ENCODE data around the gene TM7SF3. TPM values are rescaled to one million over a fixed set of nuclear protein-coding genes. Genes with fewer than 3 reads are reported as not detected.
A peak's percentile ranks its signal among the peaks of the same experiment; 100 is the strongest.
"Not testable (repeated sequence)": the region's sequence is repeated elsewhere in the genome, so short reads cannot be mapped to it uniquely, and the experiment has no call there.

The TM7SF3 gene
- polyA plus RNA-seq, 3 donors = 66.8 to 79.9 (median 76.0) TPM

GRCh38 chr12:27025116-27025515 lies 10.9 kb upstream of the TM7SF3 start:
- DNase-seq (ENCODE audit: extremely low read depth in 1 of 11, low read depth in 9 of 11, low spot score in 4 of 11) = no peak

GRCh38 chr12:27024291-27024690 lies 10.1 kb upstream of the TM7SF3 start:
- no peak for DNase-seq (ENCODE audit: extremely low read depth in 1 of 11, low read depth in 9 of 11, low spot score in 4 of 11)

- DNase-seq (ENCODE audit: extremely low read depth in 1 of 11, low read depth in 9 of 11, low spot score in 4 of 11) = no peak
These were observed 6.6 kb upstream of the TM7SF3 start for GRCh38 chr12:27020761-27021160.

GRCh38 chr12:27018037-27018436 lies 3.9 kb upstream of the TM7SF3 start:
- DNase-seq (ENCODE audit: extremely low read depth in 1 of 11, low read depth in 9 of 11, low spot score in 4 of 11) = no peak

GRCh38 chr12:27017163-27017823 lies 3.1 kb upstream of the TM7SF3 start:
- not testable (repeated sequence) for DNase-seq (ENCODE audit: extremely low read depth in 1 of 11, low read depth in 9 of 11, low spot score in 4 of 11)

GRCh38 chr12:27015730-27016076 lies 1.5 kb upstream of the TM7SF3 start:
- no peak for DNase-seq (ENCODE audit: extremely low read depth in 1 of 11, low read depth in 9 of 11, low spot score in 4 of 11)

- no peak for DNase-seq (ENCODE audit: extremely low read depth in 1 of 11, low read depth in 9 of 11, low spot score in 4 of 11)
These were observed 910 bp upstream of the TM7SF3 start for GRCh38 chr12:27014859-27015729.

- DNase-seq (ENCODE audit: extremely low read depth in 1 of 11, low read depth in 9 of 11, low spot score in 4 of 11) = peak in 4 of 11 donors; percentile 8 to 22 (median 16)
These were observed 536 bp downstream of the TM7SF3 start for GRCh38 chr12:27013611-27014084.

GRCh38 chr12:27012982-27013255 lies 1.3 kb downstream of the TM7SF3 start:
- no peak for DNase-seq (ENCODE audit: extremely low read depth in 1 of 11, low read depth in 9 of 11, low spot score in 4 of 11)

GRCh38 chr12:27012239-27012981 lies 1.8 kb downstream of the TM7SF3 start:
- no peak for DNase-seq (ENCODE audit: extremely low read depth in 1 of 11, low read depth in 9 of 11, low spot score in 4 of 11)

- DNase-seq (ENCODE audit: extremely low read depth in 1 of 11, low read depth in 9 of 11, low spot score in 4 of 11) = no peak
These were observed 4.3 kb downstream of the TM7SF3 start for GRCh38 chr12:27009881-27010301.

- no peak for DNase-seq (ENCODE audit: extremely low read depth in 1 of 11, low read depth in 9 of 11, low spot score in 4 of 11)
These were observed 6.1 kb downstream of the TM7SF3 start for GRCh38 chr12:27008081-27008480.

GRCh38 chr12:27006797-27007467 lies 7.3 kb downstream of the TM7SF3 start:
- DNase-seq (ENCODE audit: extremely low read depth in 1 of 11, low read depth in 9 of 11, low spot score in 4 of 11) = no peak

GRCh38 chr12:27005495-27005894 lies 8.7 kb downstream of the TM7SF3 start:
- no peak for DNase-seq (ENCODE audit: extremely low read depth in 1 of 11, low read depth in 9 of 11, low spot score in 4 of 11)

GRCh38 chr12:27003421-27004381 lies 10.5 kb downstream of the TM7SF3 start:
- no peak for DNase-seq (ENCODE audit: extremely low read depth in 1 of 11, low read depth in 9 of 11, low spot score in 4 of 11)

GRCh38 chr12:27002141-27002540 lies 12.0 kb downstream of the TM7SF3 start:
- DNase-seq (ENCODE audit: extremely low read depth in 1 of 11, low read depth in 9 of 11, low spot score in 4 of 11) = no peak

GRCh38 chr12:27001663-27002062 lies 12.5 kb downstream of the TM7SF3 start:
- no peak for DNase-seq (ENCODE audit: extremely low read depth in 1 of 11, low read depth in 9 of 11, low spot score in 4 of 11)

- DNase-seq (ENCODE audit: extremely low read depth in 1 of 11, low read depth in 9 of 11, low spot score in 4 of 11) = no peak
These were observed 13.2 kb downstream of the TM7SF3 start for GRCh38 chr12:27000961-27001360.

Data from renal cortex interstitium (tissue), 11 donors.